ENCODE measurements around the gene RNF17. TPM values are rescaled to one million over a fixed set of nuclear protein-coding genes. Genes with fewer than 3 reads are reported as not detected.

Gene RNF17
- total and polyA plus RNA-seq, 4 donors = 0.08 to 0.14 TPM; not detected in 2

DNA sequence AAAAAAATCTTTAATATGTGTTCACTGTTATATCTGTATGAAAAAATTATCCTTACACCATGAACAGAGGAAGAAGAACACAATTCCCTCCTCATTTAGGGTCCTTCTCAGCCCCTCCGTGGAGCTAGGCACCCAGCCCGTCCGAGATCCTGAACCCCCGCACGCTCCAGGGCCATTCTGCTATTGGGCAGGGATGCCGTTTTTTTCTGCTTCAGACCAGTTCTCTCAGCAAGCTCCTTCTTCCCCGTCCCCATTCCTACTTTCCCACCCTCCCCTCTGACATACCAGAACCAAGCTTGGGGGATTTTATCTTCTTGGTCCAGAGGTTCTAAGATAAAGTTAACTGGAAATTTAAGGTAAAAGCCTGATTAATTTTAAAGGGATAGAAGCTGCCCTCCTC is 47.5 kb upstream of the RNF17 start:
- no peak for TF ChIP-seq TAF1 (conservative IDR thresholded peaks at IDR 0.05)
- TF ChIP-seq NR2F2 (IDR thresholded peaks at IDR 0.05) = no peak
- no peak for TF ChIP-seq HNF4A (conservative IDR thresholded peaks at IDR 0.05)
- TF ChIP-seq RAD21 (IDR thresholded peaks at IDR 0.05) = no peak
- TF ChIP-seq ATF3 (IDR thresholded peaks at IDR 0.05) = no peak
- TF ChIP-seq GABPA (IDR thresholded peaks at IDR 0.05 in 1 of 2, conservative IDR thresholded peaks at IDR 0.05 in 1 of 2) = no peak
- TF ChIP-seq, protein P1, sequence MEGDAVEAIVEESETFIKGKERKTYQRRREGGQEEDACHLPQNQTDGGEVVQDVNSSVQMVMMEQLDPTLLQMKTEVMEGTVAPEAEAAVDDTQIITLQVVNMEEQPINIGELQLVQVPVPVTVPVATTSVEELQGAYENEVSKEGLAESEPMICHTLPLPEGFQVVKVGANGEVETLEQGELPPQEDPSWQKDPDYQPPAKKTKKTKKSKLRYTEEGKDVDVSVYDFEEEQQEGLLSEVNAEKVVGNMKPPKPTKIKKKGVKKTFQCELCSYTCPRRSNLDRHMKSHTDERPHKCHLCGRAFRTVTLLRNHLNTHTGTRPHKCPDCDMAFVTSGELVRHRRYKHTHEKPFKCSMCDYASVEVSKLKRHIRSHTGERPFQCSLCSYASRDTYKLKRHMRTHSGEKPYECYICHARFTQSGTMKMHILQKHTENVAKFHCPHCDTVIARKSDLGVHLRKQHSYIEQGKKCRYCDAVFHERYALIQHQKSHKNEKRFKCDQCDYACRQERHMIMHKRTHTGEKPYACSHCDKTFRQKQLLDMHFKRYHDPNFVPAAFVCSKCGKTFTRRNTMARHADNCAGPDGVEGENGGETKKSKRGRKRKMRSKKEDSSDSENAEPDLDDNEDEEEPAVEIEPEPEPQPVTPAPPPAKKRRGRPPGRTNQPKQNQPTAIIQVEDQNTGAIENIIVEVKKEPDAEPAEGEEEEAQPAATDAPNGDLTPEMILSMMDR (IDR thresholded peaks at IDR 0.05; ENCODE audit: low read depth, low read length, missing input control) = no peak
- no peak for TF ChIP-seq HNF4G (IDR thresholded peaks at IDR 0.05)
- TF ChIP-seq, protein P2, sequence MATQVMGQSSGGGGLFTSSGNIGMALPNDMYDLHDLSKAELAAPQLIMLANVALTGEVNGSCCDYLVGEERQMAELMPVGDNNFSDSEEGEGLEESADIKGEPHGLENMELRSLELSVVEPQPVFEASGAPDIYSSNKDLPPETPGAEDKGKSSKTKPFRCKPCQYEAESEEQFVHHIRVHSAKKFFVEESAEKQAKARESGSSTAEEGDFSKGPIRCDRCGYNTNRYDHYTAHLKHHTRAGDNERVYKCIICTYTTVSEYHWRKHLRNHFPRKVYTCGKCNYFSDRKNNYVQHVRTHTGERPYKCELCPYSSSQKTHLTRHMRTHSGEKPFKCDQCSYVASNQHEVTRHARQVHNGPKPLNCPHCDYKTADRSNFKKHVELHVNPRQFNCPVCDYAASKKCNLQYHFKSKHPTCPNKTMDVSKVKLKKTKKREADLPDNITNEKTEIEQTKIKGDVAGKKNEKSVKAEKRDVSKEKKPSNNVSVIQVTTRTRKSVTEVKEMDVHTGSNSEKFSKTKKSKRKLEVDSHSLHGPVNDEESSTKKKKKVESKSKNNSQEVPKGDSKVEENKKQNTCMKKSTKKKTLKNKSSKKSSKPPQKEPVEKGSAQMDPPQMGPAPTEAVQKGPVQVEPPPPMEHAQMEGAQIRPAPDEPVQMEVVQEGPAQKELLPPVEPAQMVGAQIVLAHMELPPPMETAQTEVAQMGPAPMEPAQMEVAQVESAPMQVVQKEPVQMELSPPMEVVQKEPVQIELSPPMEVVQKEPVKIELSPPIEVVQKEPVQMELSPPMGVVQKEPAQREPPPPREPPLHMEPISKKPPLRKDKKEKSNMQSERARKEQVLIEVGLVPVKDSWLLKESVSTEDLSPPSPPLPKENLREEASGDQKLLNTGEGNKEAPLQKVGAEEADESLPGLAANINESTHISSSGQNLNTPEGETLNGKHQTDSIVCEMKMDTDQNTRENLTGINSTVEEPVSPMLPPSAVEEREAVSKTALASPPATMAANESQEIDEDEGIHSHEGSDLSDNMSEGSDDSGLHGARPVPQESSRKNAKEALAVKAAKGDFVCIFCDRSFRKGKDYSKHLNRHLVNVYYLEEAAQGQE (IDR thresholded peaks at IDR 0.05) = no peak
- TF ChIP-seq FOXA2 (IDR thresholded peaks at IDR 0.05) = no peak
- no peak for TF ChIP-seq YY1 (IDR thresholded peaks at IDR 0.05)
- TF ChIP-seq FOXA1 (IDR thresholded peaks at IDR 0.05) = no peak
- no peak for TF ChIP-seq EGR1 (IDR thresholded peaks at IDR 0.05; ENCODE audit: low read depth in 2 of 2)
- no peak for TF ChIP-seq ZBTB33 (IDR thresholded peaks at IDR 0.05)
- Histone ChIP-seq H3K9me3 (ENCODE audit: control insufficient read depth in 4 of 4, low read length in 3 of 4) (no peaks in the 10 kb centered on the region), H3K36me3 (ENCODE audit: control insufficient read depth in 4 of 4, insufficient read depth in 3 of 4, low read depth in 1 of 4, low read length in 3 of 4) (no peaks in the 10 kb centered on the region), H3K9ac (ENCODE audit: low read depth in 1 of 2, low read length in 2 of 2) (no peak overlapping the region), H3K4me3 (ENCODE audit: low read depth in 1 of 3, low read length in 3 of 3) (no peak overlapping the region), H3K4me1 (ENCODE audit: control insufficient read depth in 4 of 4, insufficient read depth in 4 of 4, low read length in 3 of 4) (no peaks in the 10 kb centered on the region), H3K27ac (ENCODE audit: low read depth in 1 of 2, low read length in 2 of 2) (no peak overlapping the region), H3K27me3 (ENCODE audit: control insufficient read depth in 4 of 4, insufficient read depth in 4 of 4, low read length in 3 of 4) (peaks cover 0 to 3% (median 0%) of the 10 kb centered on the region in 4 donors)
- no peak for DNase-seq (ENCODE audit: low spot score)
- WGBS = 43% methylated on average over 7 of the region's 7 CpGs

- Histone ChIP-seq H3K4me3 (ENCODE audit: low read depth in 1 of 3, low read length in 3 of 3) (no peak overlapping the region), H3K9ac (ENCODE audit: low read depth in 1 of 2, low read length in 2 of 2) (no peak overlapping the region), H3K9me3 (ENCODE audit: control insufficient read depth in 4 of 4, low read length in 3 of 4) (no peaks in the 10 kb centered on the region), H3K4me1 (ENCODE audit: control insufficient read depth in 4 of 4, insufficient read depth in 4 of 4, low read length in 3 of 4) (no peaks in the 10 kb centered on the region), H3K27ac (ENCODE audit: low read depth in 1 of 2, low read length in 2 of 2) (no peak overlapping the region), H3K36me3 (ENCODE audit: control insufficient read depth in 4 of 4, insufficient read depth in 3 of 4, low read depth in 1 of 4, low read length in 3 of 4) (no peaks in the 10 kb centered on the region), H3K27me3 (ENCODE audit: control insufficient read depth in 4 of 4, insufficient read depth in 4 of 4, low read length in 3 of 4) (peaks cover 0 to 3% (median 0%) of the 10 kb centered on the region in 4 donors)
- no peak for DNase-seq (ENCODE audit: low spot score)
- WGBS = 46% methylated on average over 4 of the region's 4 CpGs
- TF ChIP-seq, protein P2 (IDR thresholded peaks at IDR 0.05) = no peak
- TF ChIP-seq FOXA2 (IDR thresholded peaks at IDR 0.05) = no peak
- TF ChIP-seq NR2F2 (IDR thresholded peaks at IDR 0.05) = no peak
- no peak for TF ChIP-seq SP1 (IDR thresholded peaks at IDR 0.05)
- TF ChIP-seq JUND (IDR thresholded peaks at IDR 0.05) = no peak
- TF ChIP-seq, protein P1 (IDR thresholded peaks at IDR 0.05; ENCODE audit: low read depth, low read length, missing input control) = no peak
- TF ChIP-seq HNF4G (IDR thresholded peaks at IDR 0.05) = no peak
Observed at GRCh38 chr13:24717217-24717616, 46.8 kb upstream of the RNF17 start.
